ENCODE measurements around the gene SPSB3. TPM values are rescaled to one million over a fixed set of nuclear protein-coding genes. Genes with fewer than 3 reads are reported as not detected.

SPSB3 gene
- total RNA-seq, 1 donor from 2014 or later = 30.8 TPM

DNA sequence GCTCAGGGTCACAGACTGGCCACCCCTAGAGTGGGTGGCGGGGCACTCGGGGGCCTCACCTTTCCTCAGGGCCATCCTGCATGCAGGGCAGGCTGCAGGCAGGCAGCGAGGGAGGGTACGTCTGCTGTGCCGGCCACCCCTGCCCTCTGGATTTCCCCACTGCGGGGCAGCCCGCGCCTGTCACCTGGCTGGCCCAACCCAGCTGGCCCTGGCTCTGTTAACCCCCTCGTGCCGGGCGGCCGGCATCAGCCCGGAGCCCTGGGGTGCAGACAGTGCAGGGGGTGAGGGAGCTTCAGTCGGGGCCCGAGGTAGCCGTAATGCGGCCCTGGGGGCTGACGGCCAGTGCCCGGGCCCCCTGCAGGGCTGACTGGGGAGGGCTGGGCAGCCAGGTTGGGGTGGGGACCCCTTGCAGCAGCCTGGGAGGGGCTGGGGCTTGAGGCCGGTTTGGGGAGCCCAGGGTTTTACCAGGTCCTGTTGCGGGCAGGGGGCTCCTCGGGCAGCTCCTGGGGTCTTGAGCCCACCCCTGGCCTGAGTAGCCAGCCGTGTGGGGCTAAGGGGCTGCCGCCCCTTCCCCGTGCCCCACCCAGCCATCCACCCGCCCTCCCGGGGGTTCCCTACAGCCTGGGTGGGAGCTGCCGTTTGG, 11.3 kb upstream of the SPSB3 start, which contains the start of gene IGFALS:
Gene IGFALS (minus strand): TSS at position 128 of the 643 bp plus-strand sequence. CDS start 53 bp downstream, at position 75.
- TF ChIP-seq, protein P1, sequence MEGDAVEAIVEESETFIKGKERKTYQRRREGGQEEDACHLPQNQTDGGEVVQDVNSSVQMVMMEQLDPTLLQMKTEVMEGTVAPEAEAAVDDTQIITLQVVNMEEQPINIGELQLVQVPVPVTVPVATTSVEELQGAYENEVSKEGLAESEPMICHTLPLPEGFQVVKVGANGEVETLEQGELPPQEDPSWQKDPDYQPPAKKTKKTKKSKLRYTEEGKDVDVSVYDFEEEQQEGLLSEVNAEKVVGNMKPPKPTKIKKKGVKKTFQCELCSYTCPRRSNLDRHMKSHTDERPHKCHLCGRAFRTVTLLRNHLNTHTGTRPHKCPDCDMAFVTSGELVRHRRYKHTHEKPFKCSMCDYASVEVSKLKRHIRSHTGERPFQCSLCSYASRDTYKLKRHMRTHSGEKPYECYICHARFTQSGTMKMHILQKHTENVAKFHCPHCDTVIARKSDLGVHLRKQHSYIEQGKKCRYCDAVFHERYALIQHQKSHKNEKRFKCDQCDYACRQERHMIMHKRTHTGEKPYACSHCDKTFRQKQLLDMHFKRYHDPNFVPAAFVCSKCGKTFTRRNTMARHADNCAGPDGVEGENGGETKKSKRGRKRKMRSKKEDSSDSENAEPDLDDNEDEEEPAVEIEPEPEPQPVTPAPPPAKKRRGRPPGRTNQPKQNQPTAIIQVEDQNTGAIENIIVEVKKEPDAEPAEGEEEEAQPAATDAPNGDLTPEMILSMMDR (IDR thresholded peaks at IDR 0.05) = no peak
- Mint-ChIP-seq H3K9me3 (ENCODE audit: low read depth) (peaks cover 8% of the 10 kb centered on the region), H3K4me3 (ENCODE audit: unreplicated experiment) (no peak within 1 kb of the TSS), H3K27ac (ENCODE audit: unreplicated experiment) (no peak within 1 kb of the TSS), H3K4me1 (ENCODE audit: low read depth) (no peaks in the 10 kb centered on the region), H3K36me3 (ENCODE audit: low read depth) (peaks cover 4% of the 10 kb centered on the region), H3K27me3 (ENCODE audit: low read depth) (no peaks in the 10 kb centered on the region)
- no peak for DNase-seq (ENCODE audit: low spot score)

DNA sequence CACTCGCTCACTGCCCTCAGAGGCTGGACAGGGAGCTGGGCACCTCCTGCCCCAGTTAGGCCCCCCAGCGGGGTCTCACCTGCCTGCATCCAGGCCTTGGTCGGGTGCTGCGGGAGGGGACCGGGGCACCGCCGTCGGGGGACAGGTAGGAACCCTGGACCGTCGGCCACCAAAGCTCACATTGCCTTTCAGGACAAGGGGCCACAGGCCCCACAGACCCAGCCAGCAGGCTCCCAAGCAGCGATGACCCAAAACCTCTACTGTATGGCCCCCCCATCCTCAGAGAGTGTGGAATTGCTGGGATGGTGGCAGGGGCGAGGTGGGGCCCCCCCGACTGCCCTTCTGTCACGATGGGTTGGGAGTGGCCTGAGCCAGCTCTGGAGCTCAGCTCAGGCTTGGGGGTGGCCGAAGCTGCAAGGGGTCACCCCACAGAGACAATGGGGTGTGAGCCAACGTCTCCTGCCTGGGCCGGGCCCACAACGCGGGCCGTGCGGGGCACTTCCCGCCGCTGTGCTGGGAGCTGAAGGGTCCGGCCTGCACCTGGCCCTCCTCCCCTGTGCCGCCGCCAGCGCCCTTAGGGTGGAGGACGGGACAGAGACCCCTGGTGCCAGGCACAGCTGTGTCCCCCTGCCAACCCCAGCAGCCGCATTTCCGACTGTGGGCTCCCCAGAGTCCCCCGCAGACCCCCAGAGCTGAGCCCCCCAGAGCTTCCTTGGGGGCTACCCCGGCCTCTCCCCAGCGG, 10.6 kb upstream of the SPSB3 start:
- no peak overlapping the region for H3K4me3 Mint-ChIP-seq (ENCODE audit: unreplicated experiment)
- peak; percentile 93 for DNase-seq (ENCODE audit: low spot score)

DNA sequence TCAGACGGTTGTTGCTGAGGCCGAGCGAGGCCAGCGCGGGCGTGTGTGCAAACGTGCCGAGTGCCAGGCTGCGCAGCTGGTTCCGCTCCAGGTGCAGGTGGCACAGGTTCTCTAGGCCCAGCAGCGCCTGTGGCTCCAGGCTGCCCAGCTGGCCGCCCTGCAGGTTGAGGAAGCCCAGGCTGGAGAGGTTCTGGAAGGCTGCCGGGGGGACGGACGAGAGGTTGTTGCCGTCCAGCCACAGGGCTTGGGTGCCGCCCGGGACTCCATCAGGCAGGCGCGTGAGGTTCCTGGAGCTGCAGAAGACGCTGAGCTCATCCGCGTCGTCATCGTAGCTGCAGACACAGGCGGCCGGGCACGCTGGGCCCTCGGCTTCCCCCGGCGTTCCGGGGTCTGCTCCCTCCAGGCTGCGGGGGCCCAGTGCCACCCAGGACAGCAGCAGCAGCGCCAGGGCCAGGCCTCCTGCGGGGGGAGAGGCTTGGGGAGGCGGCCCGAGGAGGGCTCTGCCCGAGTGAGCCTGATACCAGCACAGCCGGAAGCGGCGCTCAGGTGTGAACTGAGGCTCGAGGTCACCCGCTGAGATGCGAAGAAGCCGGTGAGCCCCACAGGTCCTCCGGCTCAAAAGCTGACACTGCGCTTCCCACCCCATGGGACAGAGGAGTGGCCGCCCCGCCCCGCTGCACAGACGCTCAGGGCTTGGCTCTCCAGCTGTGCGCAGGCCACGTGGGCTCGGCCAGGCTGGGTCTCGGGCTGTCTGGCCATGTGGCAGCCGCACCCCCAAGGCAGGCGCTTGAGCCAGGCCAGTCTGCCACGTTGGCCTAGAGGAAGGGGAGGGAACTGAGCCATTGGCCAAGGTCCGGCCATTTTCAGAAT, 9.8 kb upstream of the SPSB3 start:
- no peak overlapping the region for H3K4me3 Mint-ChIP-seq (ENCODE audit: unreplicated experiment)
- peaks cover 2% of the 10 kb centered on the region for H3K36me3 Mint-ChIP-seq (ENCODE audit: low read depth)
- peaks cover 2% of the 10 kb centered on the region for H3K9me3 Mint-ChIP-seq (ENCODE audit: low read depth)
- peak; percentile 93 for DNase-seq (ENCODE audit: low spot score)
- H3K27me3 Mint-ChIP-seq (ENCODE audit: low read depth) = no peaks in the 10 kb centered on the region
- TF ChIP-seq, protein P1 (IDR thresholded peaks at IDR 0.05) = no peak
- H3K27ac Mint-ChIP-seq (ENCODE audit: unreplicated experiment) = no peak overlapping the region
- no peaks in the 10 kb centered on the region for H3K4me1 Mint-ChIP-seq (ENCODE audit: low read depth)

More for the DNA sequence above, 10.6 kb upstream of the SPSB3 start:
- Mint-ChIP-seq H3K9me3 (ENCODE audit: low read depth) (peaks cover 7% of the 10 kb centered on the region), H3K27me3 (ENCODE audit: low read depth) (no peaks in the 10 kb centered on the region), H3K36me3 (ENCODE audit: low read depth) (peaks cover 4% of the 10 kb centered on the region), H3K27ac (ENCODE audit: unreplicated experiment) (no peak overlapping the region), H3K4me1 (ENCODE audit: low read depth) (no peaks in the 10 kb centered on the region)
- TF ChIP-seq, protein P1 (IDR thresholded peaks at IDR 0.05) = no peak

DNA sequence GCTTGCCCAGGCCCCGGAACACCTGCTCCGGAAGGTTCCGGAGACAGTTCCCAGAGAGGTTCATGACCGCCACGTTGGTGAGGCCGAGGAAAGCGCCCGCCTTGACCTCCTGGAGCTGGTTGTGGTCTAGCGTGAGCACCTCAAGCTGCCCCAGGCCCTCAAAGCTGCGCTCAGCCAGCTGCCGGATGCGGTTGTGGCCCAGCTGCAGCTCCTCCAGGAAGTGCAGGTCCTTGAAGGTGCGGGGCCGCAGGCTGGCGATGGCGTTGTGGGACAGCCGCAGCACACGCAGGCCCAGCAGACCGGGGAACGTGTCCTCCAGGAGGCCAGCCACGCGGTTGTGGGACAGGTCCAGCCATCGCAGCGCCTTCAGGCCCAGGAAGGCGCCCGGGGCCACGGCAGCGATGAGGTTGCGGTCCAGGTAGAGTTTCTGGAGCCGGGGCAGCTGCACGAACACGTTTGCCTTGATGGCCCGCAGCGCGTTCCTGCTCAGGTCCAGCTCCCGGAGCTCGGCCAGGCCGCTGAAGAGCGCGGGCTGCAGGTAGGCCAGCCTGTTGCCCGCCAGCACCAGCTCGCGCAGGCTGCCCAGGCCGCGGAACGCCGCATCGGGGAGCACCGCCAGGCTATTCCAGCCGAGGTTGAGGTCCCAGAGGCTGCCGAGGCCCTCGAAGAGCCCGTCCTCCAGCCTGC, 9.0 kb upstream of the SPSB3 start:
- TF ChIP-seq, protein P1 (IDR thresholded peaks at IDR 0.05) = no peak
- no peaks in the 10 kb centered on the region for H3K4me1 Mint-ChIP-seq (ENCODE audit: low read depth)
- no peak overlapping the region for H3K27ac Mint-ChIP-seq (ENCODE audit: unreplicated experiment)
- H3K9me3 Mint-ChIP-seq (ENCODE audit: low read depth) = no peaks in the 10 kb centered on the region
- peaks cover 2% of the 10 kb centered on the region for H3K36me3 Mint-ChIP-seq (ENCODE audit: low read depth)
- no peak overlapping the region for H3K4me3 Mint-ChIP-seq (ENCODE audit: unreplicated experiment)
- DNase-seq (ENCODE audit: low spot score) = no peak
- H3K27me3 Mint-ChIP-seq (ENCODE audit: low read depth) = no peaks in the 10 kb centered on the region
